H1 (cell line): ENCODE measurements around the gene CBR3. TPM values are rescaled to one million over a fixed set of nuclear protein-coding genes. Genes with fewer than 3 reads are reported as not detected.

ENCODE experiments used
- CTCF ChIA-PET: fragments of 300-600 bp; sonication (Branson Sonifier 250); formaldehyde crosslinking; loops from one replicate; lab custom pipeline; 2021; ENCODE audit not compliant: partially characterized antibody; lab: Charles Lee
- POLR2A ChIA-PET: fragments of 300-600 bp; sonication (Branson Sonifier 250); formaldehyde crosslinking; loops from one replicate; lab custom pipeline; 2021; ENCODE audit warnings: inconsistent platforms; ENCODE audit not compliant: partially characterized antibody; lab: Charles Lee
- DNase-seq, 2 experiments: peaks; one replicate each; pipeline versions ENCODE4 v3.0.0 to v3.0.0-alpha.2; 2010 to 2022; ENCODE audit warnings: low spot score in 2 of 2, low read depth in 1 of 2, mixed read lengths in 1 of 2
- FAIRE-seq: peaks from 2 replicates; lab custom pipeline; 2011; peaks lifted over from hg19 to GRCh38; lab: Jason Lieb, UNC
- H2AFZ ChIP-seq: 2 replicates; pipeline ENCODE4 v1.8.1; 2012; ENCODE audit warnings: low read length, inconsistent platforms
- H2AK5ac ChIP-seq: 2 replicates; pipeline ENCODE4 v1.6.1; 2013; ENCODE audit warnings: low read depth, low read length
- H2BK120ac ChIP-seq: replicated peaks from 2 replicates; pipeline ENCODE3; 2013; ENCODE audit warnings: low read depth, low read length, inconsistent platforms
- H2BK12ac ChIP-seq: 2 replicates; pipeline ENCODE4 v1.6.1; 2013; ENCODE audit warnings: low read depth, low read length
- H2BK15ac ChIP-seq: 2 replicates; pipeline ENCODE4 v1.6.1; 2013; ENCODE audit warnings: low read length
- H2BK20ac ChIP-seq: 2 replicates; pipeline ENCODE4 v1.6.1; 2013; ENCODE audit warnings: low read length
- H2BK5ac ChIP-seq: 2 replicates; pipeline ENCODE4 v1.6.1; 2013; ENCODE audit warnings: low read depth, low read length
- H3K14ac ChIP-seq: 2 replicates; pipeline ENCODE4 v1.6.1; 2013; ENCODE audit warnings: inconsistent platforms; ENCODE audit not compliant: insufficient read length
- H3K18ac ChIP-seq: 2 replicates; pipeline ENCODE4 v1.6.1; 2013; ENCODE audit warnings: low read length; ENCODE audit errors: extremely low read depth
- H3K23ac ChIP-seq: 2 replicates; pipeline ENCODE4 v1.6.1; 2013; ENCODE audit warnings: inconsistent platforms; ENCODE audit not compliant: insufficient read length
- H3K23me2 ChIP-seq: 2 replicates; pipeline ENCODE4 v1.6.1; 2013; ENCODE audit warnings: low read depth, low read length
- H3K27ac ChIP-seq: 2 replicates; pipeline ENCODE4 v1.6.1; 2011; ENCODE audit warnings: low read depth, low read length, inconsistent platforms
- H3K27me3 ChIP-seq, 4 experiments: replicated peaks in 1 of 4; 1 replicate in 1 of 4; 2 replicates in 3 of 4; pipeline versions ENCODE4 v1.6.1 to v1.8.1; 2011 to 2013; ENCODE audit warnings: low read length in 3 of 4, mild to moderate bottlenecking in 3 of 4, inconsistent platforms in 2 of 4, mixed read lengths in 2 of 4, moderate library complexity in 1 of 4; ENCODE audit not compliant: control insufficient read depth in 3 of 4, insufficient read depth in 3 of 4; ENCODE audit errors: extremely low read depth in 1 of 4
- H3K36me3 ChIP-seq, 4 experiments: 2 replicates each; pipeline versions ENCODE4 v1.6.1 to v1.8.1; 2011 to 2013; ENCODE audit warnings: mild to moderate bottlenecking in 4 of 4, low read length in 3 of 4, moderate library complexity in 2 of 4, control low read depth in 1 of 4, inconsistent platforms in 1 of 4; ENCODE audit not compliant: insufficient read depth in 4 of 4, control insufficient read depth in 2 of 4
- H3K4ac ChIP-seq: replicated peaks from 2 replicates; pipeline ENCODE3; 2013; ENCODE audit warnings: low read length, low read depth, mixed read lengths, inconsistent platforms; ENCODE audit not compliant: insufficient read length
- H3K4me1 ChIP-seq, 4 experiments: replicated peaks in 1 of 4; 1 replicate in 1 of 4; 2 replicates in 3 of 4; pipeline versions ENCODE4 v1.6.1 to v1.8.1; 2011 to 2013; ENCODE audit warnings: low read length in 3 of 4, inconsistent platforms in 2 of 4, mixed read lengths in 1 of 4; ENCODE audit not compliant: insufficient read depth in 4 of 4, control insufficient read depth in 3 of 4
- H3K4me2 ChIP-seq, 2 experiments: 2 replicates each; pipeline versions ENCODE4 v1.6.1 to v1.8.1; 2011 to 2013; ENCODE audit warnings: low read depth in 2 of 2, low read length in 2 of 2, control low read depth in 1 of 2, inconsistent platforms in 1 of 2, mild to moderate bottlenecking in 1 of 2; ENCODE audit not compliant: insufficient read depth in 1 of 2
- H3K4me3 ChIP-seq, 4 experiments: fragments of 200-600, 300-600 bp in 1 of 4; sonication (generic), shearing (Covaris generic), sonication (Bioruptor Twin) in 1 of 4; 2 replicates each; pipeline versions ENCODE4 v1.5.1 to v1.8.1; 2011 to 2016; ENCODE audit warnings: low read length in 4 of 4, low read depth in 3 of 4, control low read depth in 2 of 4, inconsistent platforms in 2 of 4, mild to moderate bottlenecking in 2 of 4, mixed read lengths in 1 of 4, moderate library complexity in 1 of 4; ENCODE audit not compliant: insufficient read depth in 2 of 4; ENCODE audit errors: extremely low read depth in 1 of 4
- H3K56ac ChIP-seq: replicated peaks from 2 replicates; pipeline ENCODE3; 2013; ENCODE audit warnings: low read depth, mild to moderate bottlenecking, mixed read lengths, low read length, inconsistent platforms; ENCODE audit not compliant: insufficient read length
- H3K79me1 ChIP-seq: 2 replicates; pipeline ENCODE4 v1.6.1; 2013; ENCODE audit warnings: low read depth, low read length, control low read depth
- H3K79me2 ChIP-seq, 2 experiments: 2 replicates each; pipeline versions ENCODE4 v1.6.1 to v1.8.1; 2012 to 2013; ENCODE audit warnings: low read length in 2 of 2, mild to moderate bottlenecking in 2 of 2, inconsistent platforms in 1 of 2; ENCODE audit not compliant: insufficient read depth in 2 of 2, control insufficient read depth in 1 of 2
- H3K9ac ChIP-seq, 4 experiments: replicated peaks in 1 of 4; 1 replicate in 1 of 4; 2 replicates in 3 of 4; pipeline versions ENCODE4 v1.6.1 to v1.8.1; 2011 to 2013; ENCODE audit warnings: low read depth in 3 of 4, low read length in 3 of 4, control low read depth in 2 of 4, mild to moderate bottlenecking in 2 of 4, moderate library complexity in 2 of 4, inconsistent platforms in 1 of 4; ENCODE audit errors: extremely low read depth in 1 of 4
- H3K9me3 ChIP-seq, 2 experiments: 2 replicates each; pipeline versions ENCODE4 v1.6.1 to v1.8.1; 2012 to 2013; ENCODE audit warnings: mild to moderate bottlenecking in 2 of 2, moderate library complexity in 2 of 2, control low read depth in 1 of 2, inconsistent platforms in 1 of 2, low read depth in 1 of 2, low read length in 1 of 2, mixed read lengths in 1 of 2; ENCODE audit not compliant: insufficient read depth in 2 of 2
- H4K20me1 ChIP-seq, 2 experiments: replicated peaks in 1 of 2; 2 replicates each; pipeline versions ENCODE3 to v1.8.1; 2011 to 2013; ENCODE audit warnings: inconsistent platforms in 2 of 2, low read length in 2 of 2, mild to moderate bottlenecking in 1 of 2; ENCODE audit not compliant: insufficient read depth in 2 of 2, control insufficient read depth in 1 of 2
- H4K5ac ChIP-seq: 2 replicates; pipeline ENCODE4 v1.6.1; 2013; ENCODE audit warnings: low read length, low read depth, mixed read lengths, inconsistent platforms; ENCODE audit not compliant: insufficient read length
- H4K8ac ChIP-seq: 2 replicates; pipeline ENCODE4 v1.8.0; 2013; ENCODE audit warnings: mild to moderate bottlenecking, moderate library complexity, low read length, inconsistent platforms; ENCODE audit not compliant: insufficient read depth; ENCODE audit errors: extremely low read depth
- H4K91ac ChIP-seq: replicated peaks from 2 replicates; pipeline ENCODE3; 2013; ENCODE audit warnings: low read length, mixed read lengths, inconsistent platforms; ENCODE audit not compliant: insufficient read length
- BCL11A ChIP-seq, 2 experiments: IDR thresholded peaks; one replicate each; pipeline ENCODE4 v1.6.1; 2011; ENCODE audit warnings: low read depth in 2 of 2, low read length in 2 of 2, mild to moderate bottlenecking in 2 of 2
- BRCA1 ChIP-seq: IDR thresholded peaks from 2 replicates; pipeline ENCODE4 v1.6.1; 2012; ENCODE audit warnings: low read depth, low read length, improper control_type of control experiment
- EGR1 ChIP-seq: IDR thresholded peaks from 2 replicates; pipeline ENCODE4 v1.6.1; 2011; ENCODE audit warnings: low read depth, low read length, borderline replicate concordance
- EP300 ChIP-seq, 2 experiments: IDR thresholded peaks; 1 replicate in 1 of 2; 2 replicates in 1 of 2; pipeline ENCODE4 v1.6.1; 2011 to 2012; ENCODE audit warnings: low read depth in 2 of 2, low read length in 2 of 2, mild to moderate bottlenecking in 2 of 2, borderline replicate concordance in 1 of 2, inconsistent platforms in 1 of 2, moderate library complexity in 1 of 2
- HDAC2 ChIP-seq, 2 experiments: fragments of 300-600 bp in 1 of 2; sonication (generic) in 1 of 2; IDR thresholded peaks; 2 replicates each; pipeline ENCODE4 v1.6.1; 2011 to 2012; ENCODE audit warnings: low read depth in 2 of 2, low read length in 2 of 2, mild to moderate bottlenecking in 2 of 2, moderate library complexity in 2 of 2, borderline replicate concordance in 1 of 2, inconsistent platforms in 1 of 2
- KDM5A ChIP-seq: fragments of 200-600 bp; IDR thresholded peaks from 2 replicates; pipeline ENCODE4 v1.7.1; 2012; ENCODE audit warnings: mild to moderate bottlenecking, low read length, inconsistent platforms, mixed read lengths
- MAX ChIP-seq: IDR thresholded peaks from 2 replicates; pipeline ENCODE4 v1.6.1; 2012; ENCODE audit warnings: inconsistent platforms
- NRF1 ChIP-seq: IDR thresholded peaks from 2 replicates; pipeline ENCODE4 v1.6.1; 2011; ENCODE audit warnings: mild to moderate bottlenecking, low read depth, low read length, improper control_type of control experiment
- POLR2AphosphoS5 ChIP-seq: IDR thresholded peaks from 2 replicates; pipeline ENCODE4 v1.6.1; 2011; ENCODE audit warnings: low read depth, low read length
- RNF2 ChIP-seq: fragments of 200-900, 300-1000 bp; sonication (generic); IDR thresholded peaks from 2 replicates; pipeline ENCODE4 v1.7.1; 2016; ENCODE audit warnings: borderline replicate concordance, low read depth, mild to moderate bottlenecking, antibody characterized with exemption, low read length; ENCODE audit not compliant: poor library complexity, severe bottlenecking; ENCODE audit errors: missing control alignments
- SIX5 ChIP-seq: IDR thresholded peaks from 2 replicates; pipeline ENCODE4 v1.6.1; 2011; ENCODE audit warnings: mild to moderate bottlenecking, low read depth, low read length
- SUZ12 ChIP-seq: fragments of 200-600 bp; sonication (generic); IDR thresholded peaks from 2 replicates; pipeline ENCODE4 v1.6.1; 2012; ENCODE audit warnings: mild to moderate bottlenecking, inconsistent platforms, low read length, moderate library complexity, mixed read lengths
- TCF12 ChIP-seq: IDR thresholded peaks from 2 replicates; pipeline ENCODE4 v1.6.1; 2011; ENCODE audit warnings: low read depth, mild to moderate bottlenecking, low read length
- WGBS, 2 experiments: shearing (Covaris generic) in 1 of 2; methylation state at CpG; one replicate each; pipeline versions ENCODE4 v1.1.6 to v1.1.7; 2013 to 2015; ENCODE audit warnings: low lambda C conversion rate in 2 of 2, mixed read lengths in 2 of 2, inconsistent platforms in 1 of 2, low coverage in 1 of 2, missing lambda C conversion rate in 1 of 2; ENCODE audit not compliant: insufficient replicate concordance in 2 of 2, insufficient coverage in 1 of 2, insufficient read length in 1 of 2; ENCODE audit errors: extremely low coverage in 1 of 2, missing lambda C conversion rate in 1 of 2; 5-methylcytosine and 5-hydroxymethylcytosine counted together
- polyA plus RNA-seq, 7 experiments: library from polyadenylated mRNA; depleted of rRNA in 3 of 7; stranded (reverse) in 5 of 7; unstranded in 2 of 7; fragments of >200 nt in 5 of 7; fragments of 200-250 nt in 2 of 7; gene quantifications; 1 replicate in 5 of 7; 2 replicates in 1 of 7; 4 replicates in 1 of 7; pipeline versions ENCODE4 v1.2.1 to v1.2.3, GENCODE V29; 2011 to 2013; ENCODE audit warnings: missing spikeins in 2 of 7, mixed read lengths in 2 of 7
- total RNA-seq: library from RNA; stranded (reverse); fragmentation: NEBNext Ultra II Directional; extraction: Animal tissue kit (Norgen Biotek cat#: 25700); gene quantifications from 2 replicates; pipeline ENCODE4 v1.2.1, GENCODE V29; 2021

Gene CBR3
- total and polyA plus RNA-seq, 2 of the 8 experiments (the other 6 are each of a cell fraction or from before 2014, with no cell fraction given), result 1.2 to 4.3 TPM

- H2AFZ ChIP-seq, result no peak overlapping the region; the same call in 1 of the 2 replicates
- POLR2A ChIA-PET, result interaction anchor here (0.6 to 1.6 kb wide), 4 partner anchors 8 to 94 kb away, joined by 3 to 5 read pairs (median 4); no protein-coding TSS in a partner anchor
- H2BK120ac ChIP-seq, result no peak overlapping the region
- H3K27ac ChIP-seq, result no peak overlapping the region
- peaks cover 0 to 3% (median 0%) of the 10 kb centered on the region in 4 experiments; a peak in 2 of 7 replicates for H3K4me1 ChIP-seq
- no peak overlapping the region for H4K8ac ChIP-seq
- no peak overlapping the region for H2BK20ac ChIP-seq
- H3K9ac ChIP-seq, result no peak overlapping the region
- H2BK15ac ChIP-seq, result peak overlapping the region; percentile 97; the same call in 1 of the 2 replicates
- no peak overlapping the region for H3K4ac ChIP-seq
- H3K23me2 ChIP-seq, result no peaks in the 10 kb centered on the region; the same call in 1 of the 2 replicates
- no peaks in the 10 kb centered on the region for H3K79me1 ChIP-seq
- no peak for FAIRE-seq
- H3K4me2 ChIP-seq, result no peak overlapping the region
- H4K5ac ChIP-seq, result no peak overlapping the region
- no peak overlapping the region for H3K18ac ChIP-seq
- no peak for DNase-seq
- no peak overlapping the region for H2BK12ac ChIP-seq
- no peaks in the 10 kb centered on the region for H3K36me3 ChIP-seq
- CTCF ChIA-PET, result interaction anchor here (1.1 to 5.2 kb wide), 5 partner anchors 9 to 51 kb away, joined by 5 to 25 read pairs (median 6); no protein-coding TSS in a partner anchor
- no peaks in the 10 kb centered on the region for H3K79me2 ChIP-seq
- H3K9me3 ChIP-seq, result no peaks in the 10 kb centered on the region
- H4K20me1 ChIP-seq, result no peaks in the 10 kb centered on the region
- H2BK5ac ChIP-seq, result no peak overlapping the region
- H3K27me3 ChIP-seq, result peaks cover 0 to 11% (median 0%) of the 10 kb centered on the region in 4 experiments; a peak in 3 of 7 replicates
- H4K91ac ChIP-seq, result peak overlapping the region; percentile 12
- no peak overlapping the region for H3K56ac ChIP-seq
- H2AK5ac ChIP-seq, result no peak overlapping the region
- H3K14ac ChIP-seq, result no peak overlapping the region
- H3K23ac ChIP-seq, result no peak overlapping the region
- no peak overlapping the region for H3K4me3 ChIP-seq
- WGBS, 2 experiments, result 94% methylated on average over 5 of the region's 5 CpGs; no CpG with 5 or more reads in 1 of the 2 experiments
- TF ChIP-seq SIX5 (no peak), EGR1 (no peak), BCL11A (IDR thresholded peaks at IDR 0.05; ENCODE audit: low read depth in 2 of 2, low read length in 2 of 2) (no peak), TCF12 (no peak), HDAC2 (IDR thresholded peaks at IDR 0.05; ENCODE audit: borderline replicate concordance in 1 of 2, low read depth in 2 of 2, low read length in 2 of 2) (no peak), SUZ12 (no peak), KDM5A (no peak), BRCA1 (no peak), EP300 (IDR thresholded peaks at IDR 0.05; ENCODE audit: borderline replicate concordance in 1 of 2, low read depth in 2 of 2, low read length in 2 of 2) (no peak), POLR2AphosphoS5 (no peak), MAX (no peak), NRF1 (no peak), RNF2 (no peak)
These were observed 6.9 kb upstream of the CBR3 start for GRCh38 chr21:36127977-36128376.
